Brain microvascular endothelial cell (primary cell): ENCODE data around the gene GRAMD1A.
"Not testable (repeated sequence)": the region's sequence is repeated elsewhere in the genome, so short reads cannot be mapped to it uniquely, and the experiment has no call there.

ENCODE experiments used
- DNase-seq: peaks from one replicate; pipeline ENCODE4 v3.0.0-alpha.2; 2020
- H3K27ac ChIP-seq: fragments of 250-450 bp; sonication (Bioruptor Pico); 2 replicates; pipeline ENCODE4 v1.5.1; 2020; ENCODE audit warnings: mild to moderate bottlenecking, moderate library complexity
- H3K27me3 ChIP-seq: fragments of 250-450 bp; sonication (Bioruptor Pico); replicated peaks from 2 replicates; pipeline ENCODE4 v1.5.1; 2020; ENCODE audit warnings: mild to moderate bottlenecking
- H3K36me3 ChIP-seq: fragments of 250-450 bp; sonication (Bioruptor Pico); replicated peaks from 2 replicates; pipeline ENCODE4 v1.5.1; 2020; ENCODE audit warnings: mild to moderate bottlenecking
- H3K4me3 ChIP-seq: 2 replicates; pipeline ENCODE4 v1.5.1; 2011; ENCODE audit warnings: low read depth, mild to moderate bottlenecking, control low read depth, low read length, moderate library complexity
- CTCF ChIP-seq: IDR thresholded peaks from 2 replicates; pipeline ENCODE4 v1.5.1; 2011; ENCODE audit warnings: low read depth, mild to moderate bottlenecking, moderate library complexity, low read length, control low read depth, inconsistent platforms; ENCODE audit errors: missing control alignments
- in situ Hi-C: cut with HindIII; loops from 2 replicates; pipeline ENCODE4 v1.10.0; 2017; ENCODE audit warnings: low sequenced_read_pairs, low pct_ligation_motif_present

Gene GRAMD1A

GRCh38 chr19:35000338-35000646 lies 169 bp downstream of the GRAMD1A start:
- DNase-seq, result no peak
- TF ChIP-seq CTCF, result no peak
- Histone ChIP-seq H3K36me3 (no peaks in the 10 kb centered on the region), H3K27me3 (no peaks in the 10 kb centered on the region), H3K27ac (peak overlapping the region; percentile 88), H3K4me3 (peak overlapping the region; percentile 76)
- in situ Hi-C loops, result no loop called here

GRCh38 chr19:35000647-35001501 lies 751 bp downstream of the GRAMD1A start:
- no peak for TF ChIP-seq CTCF
- DNase-seq, result peak; percentile 31
- in situ Hi-C loops, result no loop called here

GRCh38 chr19:35002037-35002535 lies 2.0 kb downstream of the GRAMD1A start:
- in situ Hi-C loops, result no loop called here
- no peaks in the 10 kb centered on the region for H3K36me3 ChIP-seq
- no peak overlapping the region for H3K4me3 ChIP-seq
- DNase-seq, result no peak
- no peak overlapping the region for H3K27ac ChIP-seq
- no peaks in the 10 kb centered on the region for H3K27me3 ChIP-seq
- TF ChIP-seq CTCF, result no peak

More at GRCh38 chr19:35000647-35001501, 751 bp downstream of the GRAMD1A start:
- H3K27me3 ChIP-seq, result no peaks in the 10 kb centered on the region
- no peaks in the 10 kb centered on the region for H3K36me3 ChIP-seq
- peak overlapping the region; percentile 88 for H3K27ac ChIP-seq
- peak overlapping the region; percentile 76 for H3K4me3 ChIP-seq

- H3K27me3 ChIP-seq, result no peaks in the 10 kb centered on the region
- H3K36me3 ChIP-seq, result peaks cover 10% of the 10 kb centered on the region
- H3K27ac ChIP-seq, result no peak overlapping the region
- H3K4me3 ChIP-seq, result no peak overlapping the region
- no peak for DNase-seq
- in situ Hi-C loops, result no loop called here
- no peak for TF ChIP-seq CTCF
Observed at GRCh38 chr19:35004517-35005255, 4.6 kb downstream of the GRAMD1A start.

GRCh38 chr19:35005256-35005977 lies 5.3 kb downstream of the GRAMD1A start:
- no peaks in the 10 kb centered on the region for H3K27me3 ChIP-seq
- no peak for DNase-seq
- peak overlapping the region; percentile 30 for H3K27ac ChIP-seq
- H3K4me3 ChIP-seq, result no peak overlapping the region
- TF ChIP-seq CTCF, result no peak
- H3K36me3 ChIP-seq, result peaks cover 17% of the 10 kb centered on the region
- in situ Hi-C loops, result no loop called here

- in situ Hi-C loops, H3K27me3 ChIP-seq, DNase-seq, H3K4me3 ChIP-seq: not testable (repeated sequence)
- H3K27ac ChIP-seq, result peak overlapping the region; percentile 30
- peaks cover 20% of the 10 kb centered on the region for H3K36me3 ChIP-seq
Observed at GRCh38 chr19:35006007-35006341, 5.9 kb downstream of the GRAMD1A start.
